Gastroesophageal sphincter (tissue), 4 donors: ENCODE measurements around the gene TBC1D23. TPM values are rescaled to one million over a fixed set of nuclear protein-coding genes. Genes with fewer than 3 reads are reported as not detected.

ENCODE experiments used
- ATAC-seq: fragments of 150-250 bp; one replicate; pipeline ENCODE4 v1.9.1; 2016; ENCODE audit warnings: mild to moderate bottlenecking, moderate library complexity
- H3K27ac ChIP-seq, 4 donors: fragments of 200-600 bp; sonication (generic) in 3 of 4; 1 replicate in 3 of 4; 2 replicates in 1 of 4; pipeline ENCODE4 v1.5.1; 2016 to 2019
- H3K27me3 ChIP-seq: fragments of 200-600 bp; sonication (generic); one replicate; pipeline ENCODE4 v1.5.1; 2019
- H3K36me3 ChIP-seq, 2 donors: fragments of 200-600 bp; sonication (generic); one replicate each; pipeline ENCODE4 v1.5.1; 2019; ENCODE audit warnings: control low read depth in 1 of 2
- H3K4me1 ChIP-seq, 3 donors: fragments of 200-600 bp; sonication (generic); 1 replicate in 2 of 3; 2 replicates in 1 of 3; pipeline ENCODE4 v1.5.1; 2016 to 2019; ENCODE audit warnings: control low read depth in 2 of 3
- H3K4me3 ChIP-seq, 2 donors: fragments of 200-600 bp; sonication (generic); one replicate each; pipeline ENCODE4 v1.5.1; 2019; ENCODE audit warnings: mild to moderate bottlenecking in 1 of 2, moderate library complexity in 1 of 2
- H3K9me3 ChIP-seq, 3 donors: fragments of 200-600 bp; sonication (generic); one replicate each; pipeline ENCODE4 v1.5.1; 2017 to 2019; ENCODE audit warnings: control low read depth in 2 of 3
- CTCF ChIP-seq, 4 experiments: fragments of 200-600 bp in 2 of 4; fragments of 450-650 bp in 2 of 4; sonication (generic) in 1 of 4; IDR thresholded peaks; one replicate each; pipeline ENCODE4 v1.5.1; 2017 to 2019; ENCODE audit warnings: antibody characterized with exemption in 4 of 4, mild to moderate bottlenecking in 2 of 4, moderate library complexity in 2 of 4
- EP300 ChIP-seq: sonication (generic); formaldehyde crosslinking; IDR thresholded peaks from one replicate; pipeline ENCODE4 v1.6.1; 2017; ENCODE audit warnings: antibody characterized with exemption, mild to moderate bottlenecking
- POLR2A ChIP-seq, 2 donors: fragments of 450-650 bp; IDR thresholded peaks; one replicate each; pipeline ENCODE4 v1.6.1; 2017; ENCODE audit warnings: antibody characterized with exemption in 2 of 2, mild to moderate bottlenecking in 2 of 2, moderate library complexity in 1 of 2
- POLR2AphosphoS5 ChIP-seq: sonication (generic); formaldehyde crosslinking; IDR thresholded peaks from one replicate; pipeline ENCODE4 v1.6.1; 2017; ENCODE audit warnings: antibody characterized with exemption
- WGBS, 2 donors: methylation state at CpG; one replicate each; pipeline ENCODE4 v1.1.5; 2018; ENCODE audit warnings: low coverage in 1 of 2; 5-methylcytosine and 5-hydroxymethylcytosine counted together
- total RNA-seq, 4 donors: library from RNA; depleted of rRNA; stranded (reverse); fragments of >200 nt; gene quantifications; one replicate each; pipeline ENCODE4 v1.1.0, GENCODE V29; 2016

TBC1D23 gene
- total RNA-seq, 4 donors from 2014 or later: 23.9 to 37.2 (median 34.0) TPM

- ATAC-seq: no peak
- Histone ChIP-seq H3K27ac (no peak overlapping the region), H3K9me3 (no peaks in the 10 kb centered on the region), H3K27me3 (no peaks in the 10 kb centered on the region), H3K36me3 (no peaks in the 10 kb centered on the region), H3K4me1 (peaks cover 8 to 93% (median 10%) of the 10 kb centered on the region in 3 donors), H3K4me3 (no peak overlapping the region)
- 70 to 82% methylated on average over 1 of the region's 1 CpG for WGBS, 2 donors
- TF ChIP-seq POLR2AphosphoS5: no peak
- TF ChIP-seq EP300: no peak
- TF ChIP-seq POLR2A (IDR thresholded peaks at IDR 0.05): no peak
- TF ChIP-seq CTCF (IDR thresholded peaks at IDR 0.05): no peak
Measured at GRCh38 chr3:100266531-100266930, 5.7 kb downstream of the TBC1D23 start.

- TF ChIP-seq CTCF (IDR thresholded peaks at IDR 0.05): no peak
- TF ChIP-seq POLR2A (IDR thresholded peaks at IDR 0.05): no peak
- TF ChIP-seq POLR2AphosphoS5: no peak
- TF ChIP-seq EP300: no peak
- no peaks in the 10 kb centered on the region for H3K27me3 ChIP-seq
- no peak for ATAC-seq
- H3K36me3 ChIP-seq: no peaks in the 10 kb centered on the region
- H3K4me1 ChIP-seq: peaks cover 2 to 77% (median 3%) of the 10 kb centered on the region in 3 donors
- no peak overlapping the region for H3K4me3 ChIP-seq
- no peak overlapping the region for H3K27ac ChIP-seq
- H3K9me3 ChIP-seq: no peaks in the 10 kb centered on the region
Measured at GRCh38 chr3:100268156-100268555, 7.4 kb downstream of the TBC1D23 start.

GRCh38 chr3:100269001-100269400 lies 8.2 kb downstream of the TBC1D23 start:
- Histone ChIP-seq H3K9me3 (no peaks in the 10 kb centered on the region), H3K27me3 (no peaks in the 10 kb centered on the region), H3K4me3 (no peak overlapping the region), H3K36me3 (no peaks in the 10 kb centered on the region), H3K4me1 (peaks cover 2 to 68% (median 3%) of the 10 kb centered on the region in 3 donors), H3K27ac (no peak overlapping the region)
- WGBS, 2 donors: 21 to 24% methylated on average over 2 of the region's 2 CpGs
- ATAC-seq: no peak
- no peak for TF ChIP-seq CTCF (IDR thresholded peaks at IDR 0.05)
- TF ChIP-seq EP300: no peak
- TF ChIP-seq POLR2AphosphoS5: no peak

GRCh38 chr3:100269410-100270214 lies 8.8 kb downstream of the TBC1D23 start:
- Histone ChIP-seq H3K4me1 (peaks cover 0 to 62% (median 0%) of the 10 kb centered on the region in 3 donors), H3K27ac (no peak overlapping the region), H3K36me3 (no peaks in the 10 kb centered on the region), H3K27me3 (no peaks in the 10 kb centered on the region), H3K4me3 (no peak overlapping the region), H3K9me3 (no peaks in the 10 kb centered on the region)
- no peak for ATAC-seq
- WGBS, 2 donors: 59 to 71% methylated on average over 1 to 2 of the region's 2 CpGs
- no peak for TF ChIP-seq CTCF (IDR thresholded peaks at IDR 0.05)
- TF ChIP-seq POLR2A (IDR thresholded peaks at IDR 0.05): no peak
- TF ChIP-seq EP300: no peak
- no peak for TF ChIP-seq POLR2AphosphoS5

- no peaks in the 10 kb centered on the region for H3K9me3 ChIP-seq
- no peak for ATAC-seq
- H3K4me1 ChIP-seq: peaks cover 0 to 57% (median 0%) of the 10 kb centered on the region in 3 donors
- TF ChIP-seq CTCF (IDR thresholded peaks at IDR 0.05): no peak
- TF ChIP-seq EP300: no peak
- no peak for TF ChIP-seq POLR2A (IDR thresholded peaks at IDR 0.05)
- no peak for TF ChIP-seq POLR2AphosphoS5
- no peak overlapping the region for H3K4me3 ChIP-seq
- H3K36me3 ChIP-seq: no peaks in the 10 kb centered on the region
- WGBS, 2 donors: 64% methylated on average over 2 of the region's 2 CpGs; no CpG with 5 or more reads in 1 of the 2 donors
- no peak overlapping the region for H3K27ac ChIP-seq
- no peaks in the 10 kb centered on the region for H3K27me3 ChIP-seq
Measured at GRCh38 chr3:100270215-100270583, 9.4 kb downstream of the TBC1D23 start.
